ENCODE data around the gene SF3B5. TPM values are rescaled to one million over a fixed set of nuclear protein-coding genes. Genes with fewer than 3 reads are reported as not detected.

The SF3B5 gene
- total and polyA plus RNA-seq, 9 of the 15 experiments (the other 6 are each of a cell fraction or from before 2014, with no cell fraction given) = 238 to 1,211 (median 407) TPM

- TF ChIP-seq, protein P1, sequence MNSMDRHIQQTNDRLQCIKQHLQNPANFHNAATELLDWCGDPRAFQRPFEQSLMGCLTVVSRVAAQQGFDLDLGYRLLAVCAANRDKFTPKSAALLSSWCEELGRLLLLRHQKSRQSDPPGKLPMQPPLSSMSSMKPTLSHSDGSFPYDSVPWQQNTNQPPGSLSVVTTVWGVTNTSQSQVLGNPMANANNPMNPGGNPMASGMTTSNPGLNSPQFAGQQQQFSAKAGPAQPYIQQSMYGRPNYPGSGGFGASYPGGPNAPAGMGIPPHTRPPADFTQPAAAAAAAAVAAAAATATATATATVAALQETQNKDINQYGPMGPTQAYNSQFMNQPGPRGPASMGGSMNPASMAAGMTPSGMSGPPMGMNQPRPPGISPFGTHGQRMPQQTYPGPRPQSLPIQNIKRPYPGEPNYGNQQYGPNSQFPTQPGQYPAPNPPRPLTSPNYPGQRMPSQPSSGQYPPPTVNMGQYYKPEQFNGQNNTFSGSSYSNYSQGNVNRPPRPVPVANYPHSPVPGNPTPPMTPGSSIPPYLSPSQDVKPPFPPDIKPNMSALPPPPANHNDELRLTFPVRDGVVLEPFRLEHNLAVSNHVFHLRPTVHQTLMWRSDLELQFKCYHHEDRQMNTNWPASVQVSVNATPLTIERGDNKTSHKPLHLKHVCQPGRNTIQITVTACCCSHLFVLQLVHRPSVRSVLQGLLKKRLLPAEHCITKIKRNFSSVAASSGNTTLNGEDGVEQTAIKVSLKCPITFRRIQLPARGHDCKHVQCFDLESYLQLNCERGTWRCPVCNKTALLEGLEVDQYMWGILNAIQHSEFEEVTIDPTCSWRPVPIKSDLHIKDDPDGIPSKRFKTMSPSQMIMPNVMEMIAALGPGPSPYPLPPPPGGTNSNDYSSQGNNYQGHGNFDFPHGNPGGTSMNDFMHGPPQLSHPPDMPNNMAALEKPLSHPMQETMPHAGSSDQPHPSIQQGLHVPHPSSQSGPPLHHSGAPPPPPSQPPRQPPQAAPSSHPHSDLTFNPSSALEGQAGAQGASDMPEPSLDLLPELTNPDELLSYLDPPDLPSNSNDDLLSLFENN (IDR thresholded peaks at IDR 0.05; ENCODE audit: low read depth in 2 of 2, low read length in 2 of 2) = peak in 1 of 2 experiments; percentile 41; a peak in 1 of 4 replicates
- no peak for TF ChIP-seq SETDB1 (IDR thresholded peaks at IDR 0.05; ENCODE audit: low read length)
- no peak for TF ChIP-seq KDM2B (CRISPR knock-in tag; IDR thresholded peaks at IDR 0.05)
- TF ChIP-seq L3MBTL2 (IDR thresholded peaks at IDR 0.05) = peak; percentile 76
- no peak for TF ChIP-seq ERF (CRISPR knock-in tag; IDR thresholded peaks at IDR 0.05)
- TF ChIP-seq, protein P2, sequence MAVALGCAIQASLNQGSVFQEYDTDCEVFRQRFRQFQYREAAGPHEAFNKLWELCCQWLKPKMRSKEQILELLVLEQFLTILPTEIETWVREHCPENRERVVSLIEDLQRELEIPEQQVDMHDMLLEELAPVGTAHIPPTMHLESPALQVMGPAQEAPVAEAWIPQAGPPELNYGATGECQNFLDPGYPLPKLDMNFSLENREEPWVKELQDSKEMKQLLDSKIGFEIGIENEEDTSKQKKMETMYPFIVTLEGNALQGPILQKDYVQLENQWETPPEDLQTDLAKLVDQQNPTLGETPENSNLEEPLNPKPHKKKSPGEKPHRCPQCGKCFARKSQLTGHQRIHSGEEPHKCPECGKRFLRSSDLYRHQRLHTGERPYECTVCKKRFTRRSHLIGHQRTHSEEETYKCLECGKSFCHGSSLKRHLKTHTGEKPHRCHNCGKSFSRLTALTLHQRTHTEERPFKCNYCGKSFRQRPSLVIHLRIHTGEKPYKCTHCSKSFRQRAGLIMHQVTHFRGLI (CRISPR knock-in tag; IDR thresholded peaks at IDR 0.05) = no peak
- TF ChIP-seq NONO (IDR thresholded peaks at IDR 0.05; ENCODE audit: low read depth in 2 of 2, low read length in 1 of 2) = peak in 1 of 2 experiments; percentile 93; a peak in 2 of 4 replicates
- peak; percentile 65; the same call in 1 of the 2 replicates for TF ChIP-seq THAP12 (CRISPR knock-in tag; IDR thresholded peaks at IDR 0.05)
- TF ChIP-seq AFF4 (CRISPR knock-in tag; IDR thresholded peaks at IDR 0.05) = peak; percentile 81; the same call in 1 of the 2 replicates
- no peak for TF ChIP-seq ZBTB26 (CRISPR knock-in tag; IDR thresholded peaks at IDR 0.05)
- TF ChIP-seq ZNF197 (CRISPR knock-in tag; IDR thresholded peaks at IDR 0.05; ENCODE audit: low read depth) = no peak
- no peak for TF ChIP-seq ADNP (tag; IDR thresholded peaks at IDR 0.05)
- TF ChIP-seq ZBTB8A (IDR thresholded peaks at IDR 0.05; ENCODE audit: partially characterized antibody) = no peak
- no peak for TF ChIP-seq XRCC3 (IDR thresholded peaks at IDR 0.05)
- no peak for TF ChIP-seq TRIM28 (IDR thresholded peaks at IDR 0.05)
Measured at GRCh38 chr6:144063744-144064401, 31.5 kb downstream of the SF3B5 start (continued).
